IPS DF 4.7 (cell line): ENCODE results near the gene ARMC9.

ENCODE experiments used
- DNase-seq: peaks from one replicate; pipeline ENCODE4 v3.0.0-alpha.2; 2013; ENCODE audit warnings: low spot score; ENCODE audit errors: extremely low read depth

Gene ARMC9

GRCh38 chr2:231413921-231414476 is 215.6 kb downstream of the ARMC9 start:
- no peak for DNase-seq

DNA sequence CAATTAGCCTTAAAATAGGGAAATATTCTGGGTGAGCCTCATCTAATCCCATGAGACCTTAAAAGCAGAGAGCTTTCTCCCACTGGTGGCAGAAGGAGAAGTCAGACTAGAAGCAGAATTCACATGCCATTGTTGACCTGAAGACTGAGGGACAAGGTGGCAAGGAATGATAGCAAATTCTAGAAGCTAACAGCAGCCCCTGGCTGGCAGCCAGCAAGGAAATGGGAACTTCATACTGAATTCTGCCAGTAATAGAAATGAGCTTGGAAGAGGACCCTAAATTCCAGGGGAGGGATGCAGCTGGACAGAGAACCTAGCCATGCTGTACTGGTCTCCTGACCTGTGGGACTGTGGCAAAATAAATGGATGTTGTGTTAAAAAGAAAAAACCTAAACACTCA is 216.6 kb downstream of the ARMC9 start:
- no peak for DNase-seq

DNA sequence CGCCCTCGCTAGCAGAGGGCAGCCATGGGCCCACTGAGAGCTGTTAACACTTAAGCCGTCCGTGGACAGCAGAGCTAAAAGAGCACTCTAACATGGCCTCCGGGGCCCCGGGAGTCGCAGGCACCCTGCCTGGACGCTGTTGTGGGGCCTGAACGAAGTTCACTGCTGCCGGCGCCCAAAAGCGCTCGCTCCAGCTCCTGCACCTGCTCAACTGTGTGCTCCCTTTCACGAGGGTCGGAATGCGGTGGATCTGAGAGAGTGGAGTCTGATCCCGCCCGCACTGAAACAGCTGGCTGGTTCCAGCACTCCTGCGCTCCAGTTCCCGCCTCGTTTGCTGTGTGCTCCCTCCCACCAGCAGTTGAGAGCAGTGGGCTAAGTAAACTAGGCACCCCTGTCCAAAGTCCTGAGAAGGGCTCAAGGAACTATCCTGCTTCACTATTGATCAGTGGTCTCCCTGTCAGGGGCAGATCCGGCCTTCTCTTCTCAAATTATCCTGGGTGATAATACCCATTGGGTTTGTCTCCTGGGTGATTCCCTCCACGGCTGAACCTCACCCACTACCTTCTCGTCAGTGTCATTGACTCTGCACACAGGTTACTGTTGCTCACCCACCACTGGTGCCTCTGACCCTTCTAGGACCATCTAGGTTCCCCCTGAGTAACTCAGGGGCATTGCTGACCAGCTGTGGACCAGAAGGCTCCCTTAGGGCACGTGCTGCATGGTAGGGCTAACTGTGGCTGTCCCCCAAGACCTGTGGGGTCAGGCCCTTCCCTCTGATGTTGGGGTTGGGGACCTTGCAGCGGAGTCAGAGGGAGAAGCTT is 220.6 kb downstream of the ARMC9 start:
- no peak for DNase-seq

DNA sequence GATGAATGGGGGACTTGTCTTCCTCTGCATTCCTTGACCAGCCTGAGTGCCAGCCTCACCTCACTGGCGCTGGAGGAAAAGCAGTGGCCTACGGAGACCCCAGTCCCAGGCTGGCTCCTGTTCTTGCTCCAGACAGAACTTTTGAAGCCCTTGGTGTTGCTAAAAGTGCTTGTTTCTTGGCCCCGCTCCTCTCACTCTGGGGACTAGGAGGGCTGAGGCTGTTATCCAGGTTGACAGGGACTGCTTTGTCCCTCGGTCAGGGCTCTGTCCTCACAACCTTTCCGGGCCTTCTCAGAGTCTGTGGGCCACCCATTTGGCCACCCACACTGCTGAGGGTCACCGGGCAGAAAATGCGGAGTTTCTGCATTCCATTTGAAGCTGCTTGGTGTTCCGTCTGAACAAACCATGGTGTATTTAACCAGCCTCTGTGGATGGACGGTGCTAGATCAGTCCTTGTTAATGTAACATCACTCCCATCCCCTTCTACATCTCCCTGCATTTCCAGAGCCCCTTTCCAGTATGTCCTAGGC is 222.7 kb downstream of the ARMC9 start:
- no peak for DNase-seq

DNA sequence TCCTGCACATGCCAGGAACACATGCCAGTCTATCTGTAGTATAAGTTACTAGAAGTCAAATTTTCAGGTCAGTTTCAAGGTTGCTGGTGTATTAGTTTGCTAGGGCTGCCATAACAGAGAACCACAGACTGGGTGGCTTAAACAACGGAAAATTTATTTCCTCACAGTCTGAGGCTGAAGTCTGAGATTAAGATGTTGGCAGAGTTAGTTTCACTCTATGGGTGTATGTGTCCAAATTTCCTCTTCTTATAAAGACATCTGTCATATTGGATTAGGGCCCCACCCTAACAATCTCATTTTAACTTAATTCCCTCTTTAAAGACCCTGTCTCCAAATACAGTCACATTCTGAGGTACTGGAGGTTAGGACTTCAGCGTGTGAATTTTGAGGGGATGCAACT is 223.6 kb downstream of the ARMC9 start:
- no peak for DNase-seq

GRCh38 chr2:231423176-231423575 is 224.7 kb downstream of the ARMC9 start:
- DNase-seq: no peak
